Cardiac muscle cell (in vitro differentiated cells and primary cell): ENCODE results near the gene RNF38. TPM values are rescaled to one million over a fixed set of nuclear protein-coding genes. Genes with fewer than 3 reads are reported as not detected.
"Not testable (repeated sequence)": the region's sequence is repeated elsewhere in the genome, so short reads cannot be mapped to it uniquely, and the experiment has no call there.

Experiments
- DNase-seq, 2 donors: peaks; one replicate each; pipeline versions ENCODE4 v3.0.0 to v3.0.0-alpha.2; 2010 to 2017; ENCODE audit warnings: low read depth in 1 of 2, low spot score in 1 of 2
- H3K27ac ChIP-seq: fragments of 200-600 bp; sonication (generic); 2 replicates; pipeline ENCODE4 v1.5.1; 2016
- H3K27me3 ChIP-seq: fragments of 200-600 bp; sonication (generic); 2 replicates; pipeline ENCODE4 v1.6.0; 2016; ENCODE audit warnings: control low read depth
- H3K36me3 ChIP-seq: fragments of 200-600 bp; sonication (generic); 2 replicates; pipeline ENCODE4 v1.5.1; 2016; ENCODE audit warnings: control low read depth
- H3K4me1 ChIP-seq: fragments of 200-600 bp; sonication (generic); 2 replicates; pipeline ENCODE4 v1.8.1; 2017; ENCODE audit warnings: low read depth, mild to moderate bottlenecking, mixed run types
- H3K4me3 ChIP-seq: fragments of 200-600 bp; sonication (generic); 2 replicates; pipeline ENCODE4 v1.5.1; 2016; ENCODE audit warnings: mild to moderate bottlenecking
- H3K9me3 ChIP-seq: fragments of 200-600 bp; sonication (generic); 2 replicates; pipeline ENCODE4 v1.5.1; 2017; ENCODE audit warnings: low read depth, mild to moderate bottlenecking, control low read depth
- polyA plus RNA-seq: library from polyadenylated mRNA; unstranded; fragments of >200 nt; fragmentation: Nextera tagmentation; extraction: Ambion mirVana; gene quantifications from 2 replicates; pipeline ENCODE4 v1.2.1, GENCODE V29; 2016
- total RNA-seq: library from RNA; depleted of rRNA; stranded (reverse); fragments of >200 nt; gene quantifications from 2 replicates; pipeline ENCODE4 v1.2.3, GENCODE V29; 2016
- TF ChIP-seq, protein P1 (sequence below): IDR thresholded peaks from 2 replicates; pipeline ENCODE4 v1.5.1; 2012; ENCODE audit warnings: low read depth, mild to moderate bottlenecking, low read length

The RNF38 gene
- total and polyA plus RNA-seq, 2 experiments from 2014 or later = 20.1 to 26.3 TPM

DNA sequence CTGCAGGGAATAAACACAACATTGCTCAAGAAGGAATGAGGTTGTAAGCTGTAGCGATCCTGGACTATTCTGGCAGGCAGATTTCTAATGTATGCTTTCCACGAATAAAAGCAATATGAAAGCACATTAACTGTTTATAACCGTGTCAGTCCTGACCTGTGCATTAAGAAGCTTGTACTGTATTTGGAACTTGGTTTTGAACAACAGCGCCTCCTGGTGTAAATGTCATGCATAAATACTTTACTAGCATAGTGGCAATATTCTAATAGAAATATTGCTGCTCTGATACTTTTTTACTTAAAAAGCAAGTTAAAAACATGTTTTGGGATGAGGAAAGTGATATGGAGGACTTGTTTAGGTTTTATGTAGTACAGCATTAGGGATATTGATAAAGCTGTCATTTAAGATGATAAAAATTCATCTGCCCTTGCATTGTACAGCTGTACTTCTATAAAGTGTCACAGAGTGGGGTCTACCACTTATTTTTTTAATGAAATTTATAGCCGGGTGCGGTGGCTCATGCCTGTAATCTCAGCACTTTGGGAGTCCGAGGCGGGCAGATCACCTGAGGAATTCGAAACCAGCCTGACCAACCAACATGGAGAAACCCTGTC is 71.2 kb downstream of the RNF38 start:
- TF ChIP-seq, protein P1, sequence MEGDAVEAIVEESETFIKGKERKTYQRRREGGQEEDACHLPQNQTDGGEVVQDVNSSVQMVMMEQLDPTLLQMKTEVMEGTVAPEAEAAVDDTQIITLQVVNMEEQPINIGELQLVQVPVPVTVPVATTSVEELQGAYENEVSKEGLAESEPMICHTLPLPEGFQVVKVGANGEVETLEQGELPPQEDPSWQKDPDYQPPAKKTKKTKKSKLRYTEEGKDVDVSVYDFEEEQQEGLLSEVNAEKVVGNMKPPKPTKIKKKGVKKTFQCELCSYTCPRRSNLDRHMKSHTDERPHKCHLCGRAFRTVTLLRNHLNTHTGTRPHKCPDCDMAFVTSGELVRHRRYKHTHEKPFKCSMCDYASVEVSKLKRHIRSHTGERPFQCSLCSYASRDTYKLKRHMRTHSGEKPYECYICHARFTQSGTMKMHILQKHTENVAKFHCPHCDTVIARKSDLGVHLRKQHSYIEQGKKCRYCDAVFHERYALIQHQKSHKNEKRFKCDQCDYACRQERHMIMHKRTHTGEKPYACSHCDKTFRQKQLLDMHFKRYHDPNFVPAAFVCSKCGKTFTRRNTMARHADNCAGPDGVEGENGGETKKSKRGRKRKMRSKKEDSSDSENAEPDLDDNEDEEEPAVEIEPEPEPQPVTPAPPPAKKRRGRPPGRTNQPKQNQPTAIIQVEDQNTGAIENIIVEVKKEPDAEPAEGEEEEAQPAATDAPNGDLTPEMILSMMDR = peak; percentile 73
- DNase-seq = peak; percentile 75 to 84
- no peak overlapping the region for H3K4me3 ChIP-seq
- no peaks in the 10 kb centered on the region for H3K4me1 ChIP-seq
- H3K27me3 ChIP-seq = no peaks in the 10 kb centered on the region
- peaks cover 2% of the 10 kb centered on the region for H3K36me3 ChIP-seq
- no peaks in the 10 kb centered on the region for H3K9me3 ChIP-seq
- H3K27ac ChIP-seq = no peak overlapping the region

DNA sequence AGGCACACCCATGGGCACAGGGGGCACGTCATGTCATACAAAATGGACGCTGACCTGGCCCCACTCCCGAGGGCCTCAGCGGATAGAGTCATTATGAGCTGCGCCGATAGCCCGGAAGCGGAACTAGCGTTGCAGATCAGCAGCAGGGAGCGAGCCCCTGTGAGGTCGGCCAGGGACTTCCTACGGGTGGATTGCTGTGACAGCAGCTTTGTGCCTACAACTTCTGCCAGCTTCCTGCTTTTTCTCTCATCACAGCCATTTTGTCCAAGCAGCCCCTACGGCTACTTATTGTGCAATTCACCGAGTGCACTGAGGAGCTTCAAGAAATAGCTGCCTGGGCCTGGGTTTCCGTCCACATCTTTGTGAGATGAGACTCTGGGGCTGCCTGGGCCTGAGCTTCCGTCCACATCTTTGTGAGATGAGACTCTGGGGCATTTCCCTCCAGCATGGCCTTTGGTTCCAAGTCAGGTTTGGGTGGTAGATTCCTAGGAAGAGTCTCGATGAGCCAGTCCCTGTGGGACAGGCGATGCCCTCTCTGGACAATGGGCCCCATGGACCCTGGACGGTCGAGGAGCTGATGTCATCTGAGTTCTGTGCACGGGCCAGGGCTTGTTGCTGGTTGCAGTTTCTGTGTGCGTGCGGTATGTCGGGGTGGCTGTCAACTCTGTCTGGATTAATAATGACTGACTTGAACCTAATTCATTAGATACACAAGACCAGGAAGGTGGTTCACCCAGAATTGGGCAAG is 74.8 kb downstream of the RNF38 start:
- no peaks in the 10 kb centered on the region for H3K9me3 ChIP-seq
- H3K4me3 ChIP-seq = no peak overlapping the region
- H3K4me1 ChIP-seq = peaks cover 3% of the 10 kb centered on the region
- no peaks in the 10 kb centered on the region for H3K27me3 ChIP-seq
- H3K36me3 ChIP-seq = no peaks in the 10 kb centered on the region
- TF ChIP-seq, protein P1 = no peak
- DNase-seq = no peak
- no peak overlapping the region for H3K27ac ChIP-seq

DNA sequence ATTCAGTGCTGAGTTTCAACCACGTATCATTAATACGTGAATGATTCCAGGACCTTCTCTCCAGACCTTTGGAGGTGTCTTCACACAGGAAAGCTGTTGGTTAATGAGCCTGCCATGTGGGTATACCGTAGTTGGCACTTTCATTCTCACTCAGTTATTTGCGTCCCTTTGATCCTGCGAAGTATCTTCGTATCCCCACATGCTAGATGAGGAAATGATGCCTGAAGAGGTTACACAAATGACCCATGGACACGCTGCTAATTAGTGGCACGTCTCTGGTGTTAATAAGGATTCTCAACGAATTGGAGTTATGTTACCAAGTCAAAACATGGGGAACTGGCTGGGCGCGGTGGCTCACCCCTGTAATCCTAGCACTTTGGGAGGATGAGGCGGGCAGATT is 76.1 kb downstream of the RNF38 start:
- TF ChIP-seq, protein P1 = no peak
- Histone ChIP-seq H3K27ac (no peak overlapping the region), H3K36me3 (no peaks in the 10 kb centered on the region), H3K27me3 (no peaks in the 10 kb centered on the region), H3K9me3 (no peaks in the 10 kb centered on the region), H3K4me1 (peaks cover 6% of the 10 kb centered on the region), H3K4me3 (no peak overlapping the region)
- no peak for DNase-seq

DNA sequence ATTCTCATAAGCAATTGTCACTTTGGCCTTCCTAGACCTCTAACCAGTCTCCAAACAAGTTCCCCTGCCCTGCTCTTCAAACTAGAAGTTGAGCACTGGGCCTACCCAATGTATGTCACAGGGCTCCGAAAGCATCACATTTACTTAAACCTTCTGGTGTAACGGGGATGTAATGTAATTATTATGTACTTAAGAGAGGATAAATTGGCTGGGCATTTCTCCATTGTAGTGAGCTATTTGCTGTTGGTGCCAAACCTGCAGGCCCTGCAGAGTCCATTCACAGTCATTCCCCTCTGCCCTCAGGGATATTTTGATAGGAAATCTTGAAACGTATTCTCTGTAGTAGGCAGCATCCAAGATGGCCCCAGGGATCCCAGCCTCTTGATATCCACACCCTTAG is 77.6 kb downstream of the RNF38 start:
- DNase-seq = no peak
- TF ChIP-seq, protein P1 = no peak
- Histone ChIP-seq H3K9me3 (no peaks in the 10 kb centered on the region), H3K4me1 (peaks cover 6% of the 10 kb centered on the region), H3K27ac (no peak overlapping the region), H3K36me3 (no peaks in the 10 kb centered on the region), H3K27me3 (no peaks in the 10 kb centered on the region), H3K4me3 (no peak overlapping the region)

DNA sequence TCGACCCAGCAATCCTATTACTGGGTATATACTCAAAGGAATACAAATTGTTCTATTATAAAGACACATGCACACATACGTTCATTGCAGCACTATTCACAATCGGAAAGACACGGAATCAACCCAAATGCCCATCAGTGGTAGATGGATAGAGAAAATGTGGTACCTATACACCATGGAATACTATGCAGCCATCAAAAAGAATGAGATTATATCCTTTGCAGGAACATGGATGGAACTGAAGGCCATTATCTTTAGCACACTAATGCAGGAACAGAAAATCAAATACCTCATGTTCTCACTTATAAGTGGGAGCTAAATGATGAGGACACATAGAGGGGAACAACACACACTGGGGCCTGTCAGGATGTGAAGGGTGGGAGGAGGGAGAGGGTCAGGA is 78.2 kb downstream of the RNF38 start:
- not testable (repeated sequence) for H3K27me3 ChIP-seq, H3K27ac ChIP-seq, H3K9me3 ChIP-seq, H3K36me3 ChIP-seq, H3K4me1 ChIP-seq, DNase-seq, H3K4me3 ChIP-seq

DNA sequence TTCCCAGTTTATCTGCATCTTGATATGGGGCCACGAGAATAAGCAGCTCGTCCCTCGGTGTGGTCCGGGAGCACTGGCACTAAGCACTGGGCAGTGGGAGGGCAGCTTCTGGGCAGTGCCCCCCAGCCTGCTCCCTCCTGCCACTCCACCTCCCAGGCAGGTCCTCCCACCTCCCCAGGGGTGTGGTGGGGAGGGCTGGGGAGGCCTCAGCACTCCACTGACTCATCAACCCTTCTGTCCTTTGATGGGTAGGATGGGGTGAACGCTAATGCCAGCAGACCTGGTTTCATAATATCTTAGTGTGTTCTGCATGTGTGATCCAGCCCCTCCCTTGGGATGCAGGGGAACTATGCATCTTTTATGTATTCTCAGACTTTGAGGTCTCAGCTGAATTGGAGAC is 79.6 kb downstream of the RNF38 start:
- H3K36me3 ChIP-seq = no peaks in the 10 kb centered on the region
- TF ChIP-seq, protein P1 = no peak
- H3K9me3 ChIP-seq = no peaks in the 10 kb centered on the region
- no peak for DNase-seq
- H3K4me1 ChIP-seq = peaks cover 6% of the 10 kb centered on the region
- no peaks in the 10 kb centered on the region for H3K27me3 ChIP-seq
- no peak overlapping the region for H3K4me3 ChIP-seq
- peak overlapping the region; percentile 58 for H3K27ac ChIP-seq
